ENCODE data around the gene ABCB11. TPM values are rescaled to one million over a fixed set of nuclear protein-coding genes. Genes with fewer than 3 reads are reported as not detected.
"Not testable (repeated sequence)": the region's sequence is repeated elsewhere in the genome, so short reads cannot be mapped to it uniquely, and the experiment has no call there.

Gene ABCB11
- total RNA-seq, 4 donors from 2014 or later, result 0.39 to 0.49 (median 0.46) TPM; not detected in 1

GRCh38 chr2:169065864-169066517, 34.9 kb upstream of the ABCB11 start:
- WGBS, 2 donors, result 55 to 56% methylated on average over 2 of the region's 2 CpGs

GRCh38 chr2:169065422-169065821, 34.3 kb upstream of the ABCB11 start:
- no peak for TF ChIP-seq POLR2A (IDR thresholded peaks at IDR 0.05)
- no peak for TF ChIP-seq CTCF (IDR thresholded peaks at IDR 0.05)
- intact Hi-C loops (cut with DNase I; ENCODE audit: low total_unique reads), result no loop called here
- no peak for DNase-seq (ENCODE audit: low spot score in 2 of 2)
- H3K4me3 ChIP-seq (ENCODE audit: low read depth, poor library complexity, severe bottlenecking), result no peak overlapping the region
- 56% methylated on average over 1 of the region's 1 CpG for WGBS, 2 donors

More at GRCh38 chr2:169065864-169066517, 34.9 kb upstream of the ABCB11 start:
- intact Hi-C loops (cut with DNase I; ENCODE audit: low total_unique reads), result no loop called here
- DNase-seq (ENCODE audit: low spot score in 2 of 2), result no peak
- TF ChIP-seq CTCF (IDR thresholded peaks at IDR 0.05) (no peak), POLR2A (IDR thresholded peaks at IDR 0.05) (no peak)
- H3K4me3 ChIP-seq (ENCODE audit: low read depth, poor library complexity, severe bottlenecking), result no peak overlapping the region

- H3K4me3 ChIP-seq (ENCODE audit: low read depth, poor library complexity, severe bottlenecking); DNase-seq (ENCODE audit: low spot score in 2 of 2); intact Hi-C loops (cut with DNase I; ENCODE audit: low total_unique reads): not testable (repeated sequence)
- 95 to 97% methylated on average over 17 of the region's 17 CpGs for WGBS, 2 donors
These were observed 33.1 kb upstream of the ABCB11 start for GRCh38 chr2:169064199-169064598.

- intact Hi-C loops (cut with DNase I; ENCODE audit: low total_unique reads); H3K4me3 ChIP-seq (ENCODE audit: low read depth, poor library complexity, severe bottlenecking); DNase-seq (ENCODE audit: low spot score in 2 of 2): not testable (repeated sequence)
- WGBS, 2 donors, result 87 to 95% methylated on average over 2 of the region's 2 CpGs
These were observed 23.5 kb upstream of the ABCB11 start for GRCh38 chr2:169054575-169054974.

GRCh38 chr2:169050476-169051240, 19.5 kb upstream of the ABCB11 start:
- no peak for DNase-seq (ENCODE audit: low spot score in 2 of 2)
- H3K4me3 ChIP-seq (ENCODE audit: low read depth, poor library complexity, severe bottlenecking), result no peak overlapping the region
- intact Hi-C loops (cut with DNase I; ENCODE audit: low total_unique reads), result no loop called here
- no peak for TF ChIP-seq CTCF (IDR thresholded peaks at IDR 0.05)
- no peak for TF ChIP-seq POLR2A (IDR thresholded peaks at IDR 0.05)
- 64 to 79% methylated on average over 5 of the region's 5 CpGs for whole genome bisulfite sequencing, 2 donors

- no peak overlapping the region for H3K4me3 ChIP-seq (ENCODE audit: low read depth, poor library complexity, severe bottlenecking)
- 57 to 60% methylated on average over 3 of the region's 3 CpGs for WGBS, 2 donors
- intact Hi-C loops (cut with DNase I; ENCODE audit: low total_unique reads), result no loop called here
These were observed 18.0 kb upstream of the ABCB11 start for GRCh38 chr2:169049142-169049541.

More at GRCh38 chr2:169049142-169049541, 18.0 kb upstream of the ABCB11 start:
- TF ChIP-seq CTCF (IDR thresholded peaks at IDR 0.05) (no peak), POLR2A (IDR thresholded peaks at IDR 0.05) (no peak)
- no peak for DNase-seq (ENCODE audit: low spot score in 2 of 2)
